Hepatocyte (in vitro differentiated cells): Measurements from ENCODE around the gene ARSG. TPM values are rescaled to one million over a fixed set of nuclear protein-coding genes. Genes with fewer than 3 reads are reported as not detected.
"Not testable (repeated sequence)": the region's sequence is repeated elsewhere in the genome, so short reads cannot be mapped to it uniquely, and the experiment has no call there.

Experiments used
- DNase-seq: peaks from one replicate; pipeline ENCODE4 v3.0.0-alpha.2; 2016; ENCODE audit warnings: low spot score
- H2AFZ ChIP-seq: fragments of 200-600 bp; sonication (generic); 2 replicates; pipeline ENCODE4 v1.6.0; 2016; ENCODE audit warnings: antibody characterized with exemption, mild to moderate bottlenecking
- H3K27ac ChIP-seq: fragments of 200-600 bp; sonication (generic); 2 replicates; pipeline ENCODE4 v1.5.1; 2016; ENCODE audit warnings: mild to moderate bottlenecking
- H3K27me3 ChIP-seq: fragments of 200-600 bp; sonication (generic); 2 replicates; pipeline ENCODE4 v1.6.1; 2016
- H3K36me3 ChIP-seq: fragments of 200-600 bp; sonication (generic); replicated peaks from 2 replicates; pipeline ENCODE4 v1.5.1; 2016; ENCODE audit warnings: low read depth; ENCODE audit not compliant: insufficient read depth
- H3K4me1 ChIP-seq: fragments of 200-600 bp; sonication (generic); 2 replicates; pipeline ENCODE4 v1.5.1; 2016; ENCODE audit warnings: mild to moderate bottlenecking, moderate library complexity; ENCODE audit not compliant: insufficient read depth
- H3K4me2 ChIP-seq: fragments of 200-600 bp; sonication (generic); 2 replicates; pipeline ENCODE4 v1.6.0; 2016
- H3K4me3 ChIP-seq: fragments of 200-600 bp; sonication (generic); 2 replicates; pipeline ENCODE4 v1.5.1; 2016; ENCODE audit warnings: mild to moderate bottlenecking
- H3K79me2 ChIP-seq: fragments of 200-600 bp; sonication (generic); 2 replicates; pipeline ENCODE4 v1.6.0; 2017; ENCODE audit warnings: mild to moderate bottlenecking
- H3K9me2 ChIP-seq: fragments of 200-600 bp; sonication (generic); replicated peaks from 2 replicates; pipeline ENCODE4 v1.6.0; 2017; ENCODE audit warnings: mild to moderate bottlenecking; ENCODE audit not compliant: insufficient read depth
- H3K9me3 ChIP-seq: fragments of 200-600 bp; sonication (generic); 2 replicates; pipeline ENCODE4 v1.5.1; 2016; ENCODE audit warnings: low read depth, mild to moderate bottlenecking
- H4K20me1 ChIP-seq: fragments of 200-600 bp; sonication (generic); 2 replicates; pipeline ENCODE4 v1.6.0; 2016; ENCODE audit warnings: mild to moderate bottlenecking; ENCODE audit not compliant: insufficient read depth, poor library complexity, severe bottlenecking
- CTCF ChIP-seq: fragments of 200-600 bp; sonication (generic); IDR thresholded peaks from 2 replicates; pipeline ENCODE4 v1.5.1; 2016; ENCODE audit warnings: antibody characterized with exemption, mild to moderate bottlenecking; ENCODE audit not compliant: poor library complexity
- EZH2 ChIP-seq: fragments of 200-600 bp; sonication (generic); IDR thresholded peaks from 2 replicates; pipeline ENCODE4 v1.6.1; 2016; ENCODE audit warnings: antibody characterized with exemption, mild to moderate bottlenecking, borderline replicate concordance
- EZH2phosphoT487 ChIP-seq: fragments of 200-600 bp; sonication (generic); IDR thresholded peaks from one replicate; pipeline ENCODE4 v1.6.1; 2018; ENCODE audit warnings: antibody characterized with exemption, mild to moderate bottlenecking, low read depth, moderate library complexity; ENCODE audit not compliant: unreplicated experiment, severe bottlenecking
- WGBS: methylation state at CpG from one replicate; pipeline ENCODE4 v1.1.6; 2016; ENCODE audit warnings: low lambda C conversion rate; ENCODE audit errors: missing lambda C conversion rate; 5-methylcytosine and 5-hydroxymethylcytosine counted together
- polyA plus RNA-seq: library from polyadenylated mRNA; unstranded; fragments of >200 nt; fragmentation: Nextera tagmentation; extraction: Ambion mirVana; gene quantifications from 2 replicates; pipeline ENCODE4 v1.2.1, GENCODE V29; 2016
- total RNA-seq: library from RNA; depleted of rRNA; stranded (reverse); fragments of >200 nt; gene quantifications from 2 replicates; pipeline ENCODE4 v1.2.3, GENCODE V29; 2014

The ARSG gene
- total and polyA plus RNA-seq, 2 experiments from 2014 or later, result 1.3 to 1.4 TPM

- Histone ChIP-seq H3K4me2 (no peak overlapping the region), H3K4me3 (no peak overlapping the region), H4K20me1 (no peaks in the 10 kb centered on the region), H3K9me2 (no peaks in the 10 kb centered on the region), H2AFZ (no peak overlapping the region), H3K4me1 (no peaks in the 10 kb centered on the region), H3K9me3 (no peaks in the 10 kb centered on the region), H3K79me2 (no peaks in the 10 kb centered on the region), H3K36me3 (no peaks in the 10 kb centered on the region), H3K27me3 (no peaks in the 10 kb centered on the region), H3K27ac (no peak overlapping the region)
- DNase-seq, result no peak
- TF ChIP-seq CTCF (no peak), EZH2phosphoT487 (no peak), EZH2 (no peak)
- 89% methylated on average over 11 of the region's 11 CpGs for WGBS
These were observed 17.6 kb upstream of the ARSG start for GRCh38 chr17:68273722-68274121.

- not testable (repeated sequence) for H4K20me1 ChIP-seq, H3K4me2 ChIP-seq, H3K27me3 ChIP-seq, H3K4me1 ChIP-seq, H3K9me2 ChIP-seq, H3K36me3 ChIP-seq, H3K27ac ChIP-seq, H3K9me3 ChIP-seq, H2AFZ ChIP-seq, H3K79me2 ChIP-seq, H3K4me3 ChIP-seq, DNase-seq
- WGBS, result 84% methylated on average over 3 of the region's 3 CpGs
These were observed 15.0 kb upstream of the ARSG start for GRCh38 chr17:68276339-68276738.

- no peaks in the 10 kb centered on the region for H3K4me1 ChIP-seq
- no peak for TF ChIP-seq EZH2phosphoT487
- no peak for TF ChIP-seq EZH2
- TF ChIP-seq CTCF, result no peak
- DNase-seq, result no peak
- H2AFZ ChIP-seq, result no peak overlapping the region
- H3K27me3 ChIP-seq, result no peaks in the 10 kb centered on the region
- no peaks in the 10 kb centered on the region for H3K79me2 ChIP-seq
- H3K9me3 ChIP-seq, result no peaks in the 10 kb centered on the region
- no peak overlapping the region for H3K27ac ChIP-seq
- WGBS, result 84% methylated on average over 5 of the region's 5 CpGs
- no peak overlapping the region for H3K4me2 ChIP-seq
- H3K36me3 ChIP-seq, result no peaks in the 10 kb centered on the region
- H3K4me3 ChIP-seq, result no peak overlapping the region
- no peaks in the 10 kb centered on the region for H4K20me1 ChIP-seq
- H3K9me2 ChIP-seq, result no peaks in the 10 kb centered on the region
These were observed 13.5 kb upstream of the ARSG start for GRCh38 chr17:68277807-68278206.

- H3K79me2 ChIP-seq, H3K4me3 ChIP-seq, H3K9me3 ChIP-seq, H3K27me3 ChIP-seq, H3K36me3 ChIP-seq, H3K4me2 ChIP-seq, H3K4me1 ChIP-seq, H2AFZ ChIP-seq, H3K27ac ChIP-seq, DNase-seq, H3K9me2 ChIP-seq, H4K20me1 ChIP-seq: not testable (repeated sequence)
- 58% methylated on average over 4 of the region's 6 CpGs for WGBS
These were observed 9.3 kb upstream of the ARSG start for GRCh38 chr17:68281965-68282364.

- 84% methylated on average over 5 of the region's 5 CpGs for WGBS
- no peak for TF ChIP-seq EZH2
- TF ChIP-seq CTCF, result no peak
- no peak for TF ChIP-seq EZH2phosphoT487
- H3K27ac ChIP-seq, result no peak overlapping the region
- no peaks in the 10 kb centered on the region for H3K9me2 ChIP-seq
- H2AFZ ChIP-seq, result no peak overlapping the region
- no peak overlapping the region for H3K4me2 ChIP-seq
- no peaks in the 10 kb centered on the region for H3K79me2 ChIP-seq
- peaks cover 47% of the 10 kb centered on the region for H3K27me3 ChIP-seq
- no peaks in the 10 kb centered on the region for H3K9me3 ChIP-seq
- peaks cover 11% of the 10 kb centered on the region for H3K4me1 ChIP-seq
- no peak for DNase-seq
- no peaks in the 10 kb centered on the region for H3K36me3 ChIP-seq
- H3K4me3 ChIP-seq, result no peak overlapping the region
- H4K20me1 ChIP-seq, result no peaks in the 10 kb centered on the region
These were observed 2.9 kb upstream of the ARSG start for GRCh38 chr17:68288375-68288774.
